Ishikawa (cell line): ENCODE results near the gene USH1C.

Experiments
- RAD21 ChIP-seq: IDR thresholded peaks from 2 replicates; pipeline ENCODE4 v1.6.1; 2012; ENCODE audit warnings: low read depth
- TAF1 ChIP-seq: IDR thresholded peaks from 2 replicates; pipeline ENCODE4 v1.6.1; 2012; ENCODE audit warnings: low read depth, mild to moderate bottlenecking

DNA sequence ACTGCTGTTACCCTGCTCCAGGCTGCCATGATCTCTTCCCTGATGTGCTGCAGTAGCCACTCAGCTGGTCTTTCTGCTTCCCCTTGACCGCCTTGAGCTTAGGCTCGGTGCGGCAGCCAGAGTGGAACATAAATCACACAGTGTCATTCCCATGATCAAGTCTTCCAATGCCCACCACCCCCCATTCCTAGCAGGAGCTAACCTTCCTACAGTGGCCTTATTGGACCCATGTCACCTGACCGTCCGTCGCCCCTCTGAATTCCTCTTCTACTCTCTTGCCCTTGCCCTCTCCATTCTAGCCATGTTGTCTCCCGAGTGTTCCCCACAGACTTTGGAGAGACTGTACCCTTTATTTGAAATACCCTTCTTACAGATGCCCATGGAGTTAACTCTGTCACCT lies 46.2 kb upstream of the USH1C start:
- no peak for TF ChIP-seq RAD21
- no peak for TF ChIP-seq TAF1
